NB4 (cell line): Measurements from ENCODE around the gene IFIH1.

Experiments
- CTCF ChIP-seq: IDR thresholded peaks from one replicate; pipeline ENCODE4 v1.5.1; 2012; ENCODE audit warnings: low read depth, low read length
- MAX ChIP-seq: IDR thresholded peaks from 2 replicates; pipeline ENCODE4 v1.6.1; 2011; ENCODE audit warnings: low read depth, low read length
- MYC ChIP-seq: IDR thresholded peaks from 2 replicates; pipeline ENCODE4 v1.6.1; 2011; ENCODE audit warnings: low read depth, low read length
- POLR2A ChIP-seq: IDR thresholded peaks from 2 replicates; pipeline ENCODE4 v1.6.1; 2011; ENCODE audit warnings: mild to moderate bottlenecking; ENCODE audit not compliant: insufficient read length; ENCODE audit errors: extremely low read depth

- TF ChIP-seq CTCF (no peak), MYC (no peak), POLR2A (no peak), MAX (no peak)
Observed at GRCh38 chr2:162277381-162277780, 41.1 kb downstream of the IFIH1 start.
